Tongue (tissue), 2 donors: Measurements from ENCODE around the gene VPS37D. TPM values are rescaled to one million over a fixed set of nuclear protein-coding genes. Genes with fewer than 3 reads are reported as not detected.
"Not testable (repeated sequence)": the region's sequence is repeated elsewhere in the genome, so short reads cannot be mapped to it uniquely, and the experiment has no call there.

Experiments
- DNase-seq: peaks from one replicate; pipeline ENCODE4 v3.0.0-alpha.2; 2015
- total RNA-seq: library from RNA; depleted of rRNA; stranded (reverse); fragments of >200 nt; gene quantifications from one replicate; pipeline ENCODE4 v1.2.3, GENCODE V29; 2014

VPS37D gene, protein sequence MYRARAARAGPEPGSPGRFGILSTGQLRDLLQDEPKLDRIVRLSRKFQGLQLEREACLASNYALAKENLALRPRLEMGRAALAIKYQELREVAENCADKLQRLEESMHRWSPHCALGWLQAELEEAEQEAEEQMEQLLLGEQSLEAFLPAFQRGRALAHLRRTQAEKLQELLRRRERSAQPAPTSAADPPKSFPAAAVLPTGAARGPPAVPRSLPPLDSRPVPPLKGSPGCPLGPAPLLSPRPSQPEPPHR
- 4.2 TPM for total RNA-seq

DNA sequence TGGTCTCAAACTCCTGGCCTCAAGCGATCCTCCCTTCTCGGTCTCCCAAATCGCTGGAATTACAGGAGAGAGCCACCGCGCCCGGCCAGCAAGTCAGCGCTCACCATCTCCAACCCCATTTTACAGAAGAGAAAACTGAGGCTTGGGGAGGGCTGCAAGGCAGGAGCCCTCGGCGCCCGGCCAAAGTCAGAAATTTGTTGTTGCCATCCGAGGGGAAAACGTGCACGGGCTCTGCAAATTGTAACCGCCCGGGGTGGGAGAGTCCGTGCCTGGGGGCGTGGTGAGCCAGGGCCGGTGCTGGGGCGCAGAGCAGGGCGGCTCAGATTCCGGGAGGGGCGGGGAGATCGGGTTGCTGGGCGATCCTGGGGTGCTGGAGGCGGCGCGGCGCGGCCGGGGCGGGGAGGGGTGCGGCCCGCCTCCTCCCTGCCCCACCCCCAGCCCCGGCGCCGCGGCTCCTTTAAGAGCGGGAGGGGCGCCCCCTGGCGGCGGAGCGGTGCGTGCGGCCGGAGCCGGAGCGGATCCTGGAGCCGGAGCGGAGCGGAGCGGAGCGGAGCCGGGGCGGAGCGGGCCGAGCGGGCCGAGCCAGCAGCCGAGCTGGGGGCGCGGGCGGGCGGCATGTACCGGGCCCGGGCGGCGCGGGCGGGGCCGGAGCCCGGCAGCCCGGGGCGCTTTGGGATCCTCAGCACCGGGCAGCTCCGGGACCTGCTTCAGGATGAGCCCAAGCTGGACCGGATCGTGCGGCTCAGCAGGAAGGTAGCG is at the start of gene VPS37D:
VPS37D (plus strand) TSS at position 488 of the 759 bp plus-strand sequence; CDS start at position 616, 128 bp downstream.
- peak; percentile 96 for DNase-seq

GRCh38 chr7:73618538-73618937 is 49.1 kb upstream of the VPS37D start:
- no peak for DNase-seq

DNA sequence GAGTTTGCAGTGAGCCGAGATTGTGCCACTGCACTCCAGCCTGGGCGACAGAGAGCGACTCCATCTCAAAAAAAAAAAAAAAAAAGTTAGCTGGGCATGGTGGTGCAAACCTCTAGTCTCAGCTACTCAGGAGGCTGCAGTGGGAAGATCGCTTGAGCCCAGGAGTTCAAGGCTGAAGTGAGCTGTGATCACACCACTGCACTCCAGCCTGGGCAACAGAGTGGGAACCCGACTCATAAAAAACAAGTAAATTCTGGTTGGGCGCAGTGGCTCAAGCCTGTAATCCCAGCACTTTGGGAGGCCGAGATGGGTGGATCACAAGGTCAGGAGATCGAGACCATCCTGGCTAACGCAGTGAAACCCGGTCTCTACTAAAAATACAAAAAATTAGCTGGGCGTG is 48.2 kb upstream of the VPS37D start:
- DNase-seq = not testable (repeated sequence)

GRCh38 chr7:73621168-73622063 is 46.2 kb upstream of the VPS37D start:
- DNase-seq = no peak

GRCh38 chr7:73622527-73622908 is 45.1 kb upstream of the VPS37D start:
- no peak for DNase-seq

- no peak for DNase-seq
Measured at GRCh38 chr7:73622909-73623797, 44.5 kb upstream of the VPS37D start.

- peak; percentile 77 for DNase-seq
Measured at GRCh38 chr7:73623798-73624668, 43.6 kb upstream of the VPS37D start, which contains the start of gene MLXIPL. Gene MLXIPL (minus strand): TSS chr7:73624522. CDS start chr7:73624492, 30 bp downstream.

DNA sequence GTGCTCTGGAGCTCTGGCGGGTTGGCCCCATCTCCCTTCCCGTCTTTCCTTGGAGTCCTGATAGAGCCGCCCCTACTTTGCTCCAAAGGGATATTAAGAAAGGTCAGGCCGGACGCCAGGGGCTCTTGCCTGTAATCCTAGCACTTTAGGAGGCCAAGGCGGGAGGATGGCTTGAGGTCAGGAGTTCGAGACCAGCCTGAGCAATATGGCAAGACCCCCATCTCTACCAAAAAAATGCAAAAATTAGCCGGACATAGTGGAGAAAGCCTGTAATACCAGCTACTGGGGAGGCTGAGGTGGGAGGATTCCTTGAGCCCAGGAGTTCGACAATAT is 43.0 kb upstream of the VPS37D start:
- DNase-seq = no peak

DNA sequence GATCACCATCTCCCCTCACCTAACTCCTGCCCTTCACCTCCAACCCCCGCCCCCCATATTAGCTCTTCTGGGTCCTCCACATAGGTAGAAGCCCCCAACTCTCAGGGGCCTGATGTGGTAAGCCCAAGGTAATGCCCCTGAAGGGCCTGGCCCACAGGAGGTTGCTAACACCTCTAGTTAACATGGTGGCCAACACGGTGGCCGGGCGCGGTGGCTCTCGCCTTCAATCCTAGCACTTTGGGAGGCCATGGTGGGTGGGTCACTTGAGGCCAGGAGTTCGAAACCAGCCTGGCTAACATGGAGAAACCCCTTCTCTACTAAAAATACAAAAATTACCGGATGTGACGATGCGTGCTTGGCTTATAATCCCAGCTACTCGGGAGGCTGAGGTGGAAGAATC is 42.4 kb upstream of the VPS37D start:
- DNase-seq = no peak

DNA sequence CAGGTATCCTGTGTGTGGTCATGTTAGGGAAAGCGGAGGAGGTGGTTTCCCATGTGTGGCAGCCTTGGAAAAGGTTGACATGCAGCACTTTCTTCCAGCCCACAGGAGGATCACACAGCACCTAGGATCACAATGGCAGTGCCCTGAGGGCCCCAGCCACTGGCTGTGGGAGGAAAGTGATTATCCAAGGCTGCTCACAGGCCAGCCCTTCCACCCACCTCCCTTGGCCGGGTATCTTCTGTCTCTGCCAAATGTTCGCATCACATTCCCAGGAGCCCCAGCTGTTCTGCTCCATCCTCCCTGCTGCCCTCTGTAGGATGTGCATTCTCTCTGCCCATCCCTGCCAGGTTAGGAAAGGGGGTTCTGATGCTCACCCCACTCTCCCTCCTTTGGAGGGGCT is 40.8 kb upstream of the VPS37D start:
- DNase-seq = peak; percentile 53

- DNase-seq = no peak
Measured at GRCh38 chr7:73628504-73628903, 39.1 kb upstream of the VPS37D start.

DNA sequence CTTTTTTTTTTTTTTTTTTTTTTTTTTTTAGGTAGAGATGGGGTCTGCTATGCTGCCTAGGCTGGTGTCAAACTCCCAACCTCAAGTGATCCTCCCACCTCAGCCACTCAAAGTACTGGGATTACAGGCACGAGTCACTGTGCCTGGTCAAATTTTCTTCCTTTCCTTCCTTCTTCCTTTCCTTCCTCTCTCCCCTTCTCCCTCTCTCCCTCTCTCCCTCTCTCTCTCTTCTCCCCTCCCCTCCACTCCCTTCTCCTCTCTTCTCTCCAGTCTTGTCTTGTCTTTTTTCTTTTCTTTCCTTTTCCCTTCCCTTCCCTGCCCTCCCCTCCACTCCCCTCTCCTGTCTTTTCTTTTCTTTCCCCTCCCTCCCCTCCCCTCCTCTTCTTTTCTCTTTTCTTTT is 36.1 kb upstream of the VPS37D start:
- no peak for DNase-seq

DNA sequence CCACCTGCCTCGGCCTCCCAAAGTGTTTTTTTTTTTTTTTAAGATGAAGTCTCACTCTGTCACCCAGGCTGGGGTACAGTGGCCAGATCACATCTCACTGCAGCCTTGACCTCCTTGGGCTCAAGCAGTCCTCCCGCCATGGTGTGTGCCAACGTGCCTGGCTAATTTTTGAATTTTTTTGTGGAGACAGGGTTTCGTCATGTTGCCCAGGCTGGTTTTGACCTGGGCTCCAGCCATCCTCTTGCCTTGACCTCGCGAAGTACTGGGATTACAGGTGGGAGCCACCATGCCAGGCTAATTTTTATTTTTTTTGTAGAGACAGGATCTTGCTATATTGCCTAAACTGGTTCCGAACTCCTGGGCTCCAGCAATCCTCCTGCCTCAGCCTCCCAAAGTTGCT is 34.3 kb upstream of the VPS37D start:
- DNase-seq = no peak

DNA sequence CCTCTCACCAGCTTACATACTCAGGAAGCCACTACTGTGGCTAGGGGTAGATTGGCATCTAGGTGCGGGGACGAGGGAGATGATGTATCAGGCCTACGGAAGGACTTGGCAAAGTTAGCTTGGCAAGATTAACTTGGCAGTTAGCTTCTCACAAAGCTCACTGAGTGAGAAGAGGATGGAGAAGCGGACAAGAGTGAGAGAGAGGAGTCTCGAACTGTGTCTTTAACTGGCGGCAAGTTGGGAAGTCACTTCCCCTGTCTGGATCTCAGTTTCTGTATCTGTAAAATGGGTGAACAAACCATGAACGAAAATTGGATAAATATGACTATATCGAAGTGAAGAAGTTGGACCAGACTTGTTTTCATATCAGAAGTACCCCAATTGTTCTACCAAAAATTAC is 33.8 kb upstream of the VPS37D start:
- no peak for DNase-seq

- DNase-seq = no peak
Measured at GRCh38 chr7:73635428-73636200, 32.0 kb upstream of the VPS37D start.

GRCh38 chr7:73638911-73639310 is 28.7 kb upstream of the VPS37D start:
- no peak for DNase-seq

GRCh38 chr7:73642834-73643233 is 24.8 kb upstream of the VPS37D start:
- no peak for DNase-seq

DNA sequence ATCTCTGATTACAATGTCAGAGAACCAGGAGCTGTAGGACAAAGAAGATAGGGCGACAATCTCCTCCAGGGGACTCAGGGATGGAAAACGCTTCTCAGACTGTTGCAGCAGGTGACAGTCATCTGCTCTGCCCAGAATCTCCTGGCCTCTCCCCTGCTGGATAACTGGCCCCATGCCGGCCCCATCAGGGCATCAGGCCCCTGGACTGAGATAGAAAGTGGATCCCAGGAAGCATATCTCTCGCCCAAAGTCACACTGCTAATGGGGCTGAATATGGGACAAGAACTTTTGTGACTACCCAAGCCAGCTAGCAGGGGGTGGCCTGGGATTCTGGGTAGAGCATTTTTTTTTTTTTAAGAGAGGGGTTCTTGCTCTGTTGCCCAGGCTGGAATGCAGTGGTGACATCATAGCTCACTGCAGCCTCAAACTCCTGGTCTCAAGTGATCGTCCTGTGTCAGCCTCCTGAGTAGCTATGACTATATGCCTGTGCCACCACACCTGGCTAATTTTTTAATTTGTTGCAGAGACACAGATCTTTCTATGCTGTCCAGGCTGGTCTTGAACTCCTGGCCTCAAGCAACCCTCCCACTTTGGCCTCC is 22.8 kb upstream of the VPS37D start:
- DNase-seq = no peak

DNA sequence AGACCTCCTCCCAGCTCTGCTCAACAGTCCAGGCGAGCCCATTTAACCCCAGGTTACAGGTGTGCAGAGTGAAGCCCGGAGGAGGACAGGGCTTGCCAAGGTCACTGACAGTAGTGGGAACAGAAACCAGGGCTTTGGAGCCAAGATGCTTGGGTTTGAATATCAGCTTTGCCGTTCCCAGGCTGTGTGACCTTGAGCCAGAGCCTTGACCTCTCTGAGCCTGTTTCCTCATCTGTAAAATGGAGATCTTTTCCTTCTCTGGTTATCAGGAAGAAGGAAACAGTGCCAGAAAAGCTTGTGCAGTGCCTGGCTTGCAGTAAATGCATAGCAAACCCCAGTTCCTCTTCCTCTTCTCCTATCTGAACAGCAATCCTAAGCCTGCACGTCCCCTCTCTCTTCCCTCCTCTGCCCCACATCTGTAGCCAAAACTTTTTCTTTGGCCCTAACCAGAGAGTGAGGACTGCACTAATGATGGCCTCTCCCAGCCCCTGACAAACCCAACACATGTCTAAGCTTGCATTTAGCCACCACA is 21.9 kb upstream of the VPS37D start:
- DNase-seq = no peak
